Measurements from ENCODE around the gene COPS3.

Gene COPS3

DNA sequence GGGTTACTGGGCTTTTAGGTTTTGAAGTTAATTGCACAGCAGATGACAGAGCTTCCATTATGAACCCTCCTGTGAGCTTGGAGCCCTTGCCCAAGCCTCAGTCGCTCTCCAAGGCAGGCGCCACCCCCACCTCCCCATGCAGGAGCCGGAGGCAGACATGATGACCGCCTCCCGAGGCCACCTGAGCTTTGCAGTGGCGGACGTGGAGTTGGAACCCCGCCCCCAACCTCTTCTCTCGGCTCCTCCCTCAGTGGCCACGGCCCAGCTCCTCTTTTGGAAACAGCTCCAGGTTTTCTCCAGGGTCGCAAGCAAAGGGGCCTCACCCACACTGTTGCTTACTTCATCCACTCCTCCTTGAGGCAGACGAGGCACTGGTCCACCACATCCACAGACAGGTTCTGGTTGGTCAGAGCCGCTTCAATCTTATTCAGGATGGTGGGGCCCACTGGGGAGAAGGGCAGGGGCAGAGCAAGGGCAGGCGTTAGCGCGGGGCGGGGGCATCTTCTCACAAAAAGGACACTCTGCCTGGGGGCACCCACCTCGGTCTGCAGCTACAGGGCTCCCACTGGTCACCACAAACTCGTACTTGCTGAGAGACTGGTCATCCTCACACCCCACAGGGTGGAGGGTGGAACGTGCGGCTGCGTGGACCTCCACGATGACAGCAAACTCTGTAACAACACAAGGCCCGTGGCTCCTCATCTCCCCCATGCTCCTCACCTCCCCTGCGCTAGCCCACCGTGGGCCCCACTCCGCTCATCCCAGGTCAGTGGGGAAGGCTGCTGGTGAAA is 66.2 kb downstream of the COPS3 start:
- Histone ChIP-seq H3K27ac (ENCODE audit: low read length) (no peak overlapping the region), H3K79me2 (ENCODE audit: insufficient read depth, low read length) (no peaks in the 10 kb centered on the region), H3K9ac (ENCODE audit: low read depth, low read length) (no peak overlapping the region), H3K27me3 (ENCODE audit: insufficient read depth, low read length, poor library complexity) (no peaks in the 10 kb centered on the region), H2AFZ (ENCODE audit: low read depth, low read length) (no peak overlapping the region), H3K36me3 (ENCODE audit: insufficient read depth, low read length) (peaks cover 72% of the 10 kb centered on the region), H3K9me3 (ENCODE audit: insufficient read depth, low read length, severe bottlenecking) (no peaks in the 10 kb centered on the region), H3K4me1 (ENCODE audit: insufficient read depth, low read length) (no peaks in the 10 kb centered on the region), H3K4me3 (ENCODE audit: low read depth in 1 of 2, low read length in 2 of 2) (no peak overlapping the region), H4K20me1 (ENCODE audit: insufficient read depth, low read length) (peaks cover 9% of the 10 kb centered on the region; the same call in 1 of the 2 replicates), H3K4me2 (ENCODE audit: insufficient read depth, low read length) (no peak overlapping the region)
- TF ChIP-seq, protein P1, sequence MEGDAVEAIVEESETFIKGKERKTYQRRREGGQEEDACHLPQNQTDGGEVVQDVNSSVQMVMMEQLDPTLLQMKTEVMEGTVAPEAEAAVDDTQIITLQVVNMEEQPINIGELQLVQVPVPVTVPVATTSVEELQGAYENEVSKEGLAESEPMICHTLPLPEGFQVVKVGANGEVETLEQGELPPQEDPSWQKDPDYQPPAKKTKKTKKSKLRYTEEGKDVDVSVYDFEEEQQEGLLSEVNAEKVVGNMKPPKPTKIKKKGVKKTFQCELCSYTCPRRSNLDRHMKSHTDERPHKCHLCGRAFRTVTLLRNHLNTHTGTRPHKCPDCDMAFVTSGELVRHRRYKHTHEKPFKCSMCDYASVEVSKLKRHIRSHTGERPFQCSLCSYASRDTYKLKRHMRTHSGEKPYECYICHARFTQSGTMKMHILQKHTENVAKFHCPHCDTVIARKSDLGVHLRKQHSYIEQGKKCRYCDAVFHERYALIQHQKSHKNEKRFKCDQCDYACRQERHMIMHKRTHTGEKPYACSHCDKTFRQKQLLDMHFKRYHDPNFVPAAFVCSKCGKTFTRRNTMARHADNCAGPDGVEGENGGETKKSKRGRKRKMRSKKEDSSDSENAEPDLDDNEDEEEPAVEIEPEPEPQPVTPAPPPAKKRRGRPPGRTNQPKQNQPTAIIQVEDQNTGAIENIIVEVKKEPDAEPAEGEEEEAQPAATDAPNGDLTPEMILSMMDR (IDR thresholded peaks at IDR 0.05; ENCODE audit: borderline replicate concordance, extremely low read depth, low read length, poor library complexity, severe bottlenecking) = no peak
- DNase-seq = no peak
- ATAC-seq (ENCODE audit: insufficient read depth, low read depth) = no peak

DNA sequence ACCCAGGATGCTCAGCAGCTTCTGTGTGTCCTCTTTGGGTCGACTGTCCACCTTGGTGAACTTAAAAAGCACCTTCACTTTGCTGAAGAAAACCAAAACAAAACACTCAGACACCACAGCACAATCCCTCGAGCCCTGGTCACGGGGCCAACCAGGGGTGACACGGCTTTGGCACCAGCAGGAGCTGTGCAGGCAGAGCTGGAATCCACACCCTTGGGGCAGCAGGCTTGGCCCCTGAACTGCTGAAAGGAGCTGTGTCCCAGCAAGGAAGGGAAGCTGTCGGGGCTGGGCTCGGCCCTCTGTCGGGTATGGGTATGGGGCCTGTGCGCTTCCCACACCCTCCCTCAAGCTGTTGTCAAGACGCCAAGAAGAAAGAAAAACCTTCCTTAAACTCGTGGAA is 67.3 kb downstream of the COPS3 start:
- Histone ChIP-seq H3K27ac (ENCODE audit: low read length) (no peak overlapping the region), H3K4me2 (ENCODE audit: insufficient read depth, low read length) (no peak overlapping the region), H3K9ac (ENCODE audit: low read depth, low read length) (no peak overlapping the region), H3K79me2 (ENCODE audit: insufficient read depth, low read length) (no peaks in the 10 kb centered on the region), H3K4me1 (ENCODE audit: insufficient read depth, low read length) (no peaks in the 10 kb centered on the region), H2AFZ (ENCODE audit: low read depth, low read length) (no peak overlapping the region), H3K27me3 (ENCODE audit: insufficient read depth, low read length, poor library complexity) (no peaks in the 10 kb centered on the region), H3K36me3 (ENCODE audit: insufficient read depth, low read length) (peaks cover 64% of the 10 kb centered on the region), H3K4me3 (ENCODE audit: low read depth in 1 of 2, low read length in 2 of 2) (no peak overlapping the region), H4K20me1 (ENCODE audit: insufficient read depth, low read length) (peaks cover 9% of the 10 kb centered on the region; the same call in 1 of the 2 replicates), H3K9me3 (ENCODE audit: insufficient read depth, low read length, severe bottlenecking) (no peaks in the 10 kb centered on the region)
- TF ChIP-seq, protein P1 (IDR thresholded peaks at IDR 0.05; ENCODE audit: borderline replicate concordance, extremely low read depth, low read length, poor library complexity, severe bottlenecking) = no peak
- no peak for TF ChIP-seq EZH2 (IDR thresholded peaks at IDR 0.05; ENCODE audit: borderline replicate concordance, low read depth, low read length, severe bottlenecking)
- no peak for ATAC-seq (ENCODE audit: insufficient read depth, low read depth)
- no peak for DNase-seq

DNA sequence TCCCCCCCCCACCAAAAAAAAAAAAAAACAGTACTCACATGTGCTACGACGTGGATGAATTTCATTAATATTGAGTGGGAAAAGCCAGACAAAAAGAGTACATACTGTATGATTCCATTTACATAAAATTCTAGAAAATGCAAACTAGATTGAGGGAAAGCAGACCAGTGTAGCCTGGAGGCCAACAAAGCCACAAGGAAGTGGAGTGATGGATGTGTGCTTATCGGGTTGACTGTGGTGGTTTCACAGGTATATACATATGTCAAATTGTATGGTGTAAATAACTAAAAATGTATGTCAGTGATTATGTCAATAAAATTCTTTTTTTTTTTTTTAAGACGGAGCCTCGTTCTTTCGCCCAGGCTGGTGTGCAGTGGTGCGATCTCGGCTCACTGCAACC is 73.0 kb downstream of the COPS3 start:
- H3K9me3 ChIP-seq (ENCODE audit: insufficient read depth, low read length, severe bottlenecking) = no peaks in the 10 kb centered on the region
- ATAC-seq (ENCODE audit: insufficient read depth, low read depth) (no peak), DNase-seq (no peak)
- peaks cover 11% of the 10 kb centered on the region for H3K36me3 ChIP-seq (ENCODE audit: insufficient read depth, low read length)
- H3K4me2 ChIP-seq (ENCODE audit: insufficient read depth, low read length) = no peak overlapping the region
- no peak overlapping the region for H3K4me3 ChIP-seq (ENCODE audit: low read depth in 1 of 2, low read length in 2 of 2)
- no peaks in the 10 kb centered on the region for H3K27me3 ChIP-seq (ENCODE audit: insufficient read depth, low read length, poor library complexity)
- H4K20me1 ChIP-seq (ENCODE audit: insufficient read depth, low read length) = peaks cover 26% of the 10 kb centered on the region; the same call in 1 of the 2 replicates
- H3K27ac ChIP-seq (ENCODE audit: low read length) = no peak overlapping the region
- TF ChIP-seq, protein P1 (IDR thresholded peaks at IDR 0.05; ENCODE audit: borderline replicate concordance, extremely low read depth, low read length, poor library complexity, severe bottlenecking) = no peak
- no peak for TF ChIP-seq EZH2 (IDR thresholded peaks at IDR 0.05; ENCODE audit: borderline replicate concordance, low read depth, low read length, severe bottlenecking)
- H3K4me1 ChIP-seq (ENCODE audit: insufficient read depth, low read length) = peaks cover 32% of the 10 kb centered on the region
- H3K79me2 ChIP-seq (ENCODE audit: insufficient read depth, low read length) = peaks cover 8% of the 10 kb centered on the region; the same call in 1 of the 2 replicates
- H2AFZ ChIP-seq (ENCODE audit: low read depth, low read length) = no peak overlapping the region
- no peak overlapping the region for H3K9ac ChIP-seq (ENCODE audit: low read depth, low read length)

Measured in DND-41 (cell line).